A549 (cell line): ENCODE data around the gene C3orf52. TPM values are rescaled to one million over a fixed set of nuclear protein-coding genes. Genes with fewer than 3 reads are reported as not detected.

Experiments used
- ATAC-seq, 2 experiments: fragments of 200-7000 bp in 1 of 2; fragments of >200 bp in 1 of 2; cut with Nextera tagmentation in 1 of 2; cut with Tn5 transposase in 1 of 2; 3 replicates each; pipeline versions ENCODE4 v1.8.0 to v1.9.1; 2018 to 2020; ENCODE audit warnings: mild to moderate bottlenecking in 1 of 2, moderate library complexity in 1 of 2
- CTCF ChIA-PET: fragments of 300-600 bp; sonication (Branson Sonifier 250); formaldehyde crosslinking; extraction: SDS; loops from one replicate; lab custom pipeline; 2021; ENCODE audit warnings: antibody characterized with exemption, inconsistent platforms; lab: Yijun Ruan, JAX
- POLR2A ChIA-PET: fragments of 350-600 bp; formaldehyde crosslinking; extraction: SDS; loops from one replicate; lab custom pipeline; 2021; ENCODE audit warnings: antibody characterized with exemption, inconsistent platforms; lab: Yijun Ruan, JAX
- DNase-seq, 2 experiments: peaks; one replicate each; pipeline versions ENCODE4 v3.0.0 to v3.0.0-alpha.2; 2011 to 2016; ENCODE audit warnings: low read depth in 1 of 2, low spot score in 1 of 2
- FAIRE-seq: peaks from 2 replicates; lab custom pipeline; 2011; peaks lifted over from hg19 to GRCh38; lab: Jason Lieb, UNC
- H3K27ac ChIP-seq, 2 experiments: fragments of >200 bp; sonication (Bioruptor Twin); formaldehyde crosslinking; 3 replicates each; pipeline ENCODE4 v1.5.1; 2016 to 2017
- H3K4me1 ChIP-seq: fragments of >200 bp; sonication (Bioruptor Twin); formaldehyde crosslinking; 3 replicates; pipeline ENCODE4 v1.6.1; 2016
- H3K4me2 ChIP-seq: fragments of >200 bp; sonication (Bioruptor Twin); formaldehyde crosslinking; 3 replicates; pipeline ENCODE4 v1.6.1; 2016
- H3K4me3 ChIP-seq: fragments of >200 bp; sonication (Bioruptor Twin); formaldehyde crosslinking; 3 replicates; pipeline ENCODE4 v1.5.1; 2016
- H3K9me3 ChIP-seq: fragments of >200 bp; sonication (Bioruptor Twin); formaldehyde crosslinking; 3 replicates; pipeline ENCODE4 v1.6.1; 2016
- CBX8 ChIP-seq: fragments of 200-600 bp; sonication (generic); IDR thresholded peaks from 2 replicates; pipeline ENCODE4 v1.6.1; 2016
- CHD2 ChIP-seq: fragments of 150-350 bp; IDR thresholded peaks from 2 replicates; pipeline ENCODE4 v1.6.1; 2014; ENCODE audit warnings: low read length; ENCODE audit not compliant: partially characterized antibody
- EHF ChIP-seq: fragments of 250-450 bp; sonication (Bioruptor Pico); IDR thresholded peaks from 2 replicates; pipeline ENCODE4 v1.5.0; 2020; ENCODE audit warnings: mild to moderate bottlenecking
- EHMT2 ChIP-seq: fragments of 200-600 bp; sonication (generic); IDR thresholded peaks from 2 replicates; pipeline ENCODE4 v1.6.1; 2016; ENCODE audit warnings: antibody characterized with exemption, low read depth, mild to moderate bottlenecking, moderate library complexity
- EP300 ChIP-seq, 2 experiments: fragments of >200 bp; sonication (Bioruptor Twin); formaldehyde crosslinking; IDR thresholded peaks; 2 replicates in 1 of 2; 3 replicates in 1 of 2; pipeline ENCODE4 v1.6.1; 2016 to 2017
- FOXS1 ChIP-seq: fragments of 250-450 bp; sonication (Bioruptor Pico); IDR thresholded peaks from 2 replicates; pipeline ENCODE4 v1.5.0; 2020; ENCODE audit warnings: mild to moderate bottlenecking, moderate library complexity
- GATA3 ChIP-seq: IDR thresholded peaks from 2 replicates; pipeline ENCODE4 v1.6.1; 2012; ENCODE audit warnings: borderline replicate concordance
- HEYL ChIP-seq: fragments of 250-450 bp; sonication (Bioruptor Pico); IDR thresholded peaks from 2 replicates; pipeline ENCODE4 v1.8.0; 2021; ENCODE audit warnings: mild to moderate bottlenecking, moderate library complexity
- HOXA7 ChIP-seq: fragments of 250-450 bp; sonication (Bioruptor Pico); IDR thresholded peaks from 2 replicates; pipeline ENCODE4 v1.5.0; 2020; ENCODE audit warnings: mild to moderate bottlenecking, moderate library complexity
- HOXB13 ChIP-seq: fragments of 250-450 bp; sonication (Bioruptor Pico); IDR thresholded peaks from 2 replicates; pipeline ENCODE4 v1.5.0; 2020; ENCODE audit warnings: low read depth, mild to moderate bottlenecking, moderate library complexity
- JUN ChIP-seq, 2 experiments: fragments of >200 bp; sonication (Bioruptor Twin); formaldehyde crosslinking; IDR thresholded peaks; 2 replicates in 1 of 2; 3 replicates in 1 of 2; pipeline ENCODE4 v1.6.1; 2016 to 2017
- JUNB ChIP-seq: fragments of >200 bp; sonication (Bioruptor Twin); formaldehyde crosslinking; IDR thresholded peaks from 2 replicates; pipeline ENCODE4 v1.6.1; 2016
- MAFK ChIP-seq: fragments of 450-650 bp; IDR thresholded peaks from 2 replicates; pipeline ENCODE4 v1.6.1; 2014; ENCODE audit not compliant: partially characterized antibody
- MAX ChIP-seq: IDR thresholded peaks from 2 replicates; pipeline ENCODE4 v1.6.1; 2012
- NR3C1 ChIP-seq: fragments of >200 bp; sonication (Bioruptor Twin); formaldehyde crosslinking; IDR thresholded peaks from 3 replicates; pipeline ENCODE4 v1.6.1; 2017
- PBX3 ChIP-seq: IDR thresholded peaks from 2 replicates; pipeline ENCODE4 v1.6.1; 2012
- RAD21 ChIP-seq, 2 experiments: fragments of >200 bp in 1 of 2; sonication (Bioruptor Twin) in 1 of 2; formaldehyde crosslinking in 1 of 2; IDR thresholded peaks in 1 of 2; conservative IDR thresholded peaks in 1 of 2; 2 replicates in 1 of 2; 3 replicates in 1 of 2; pipeline ENCODE4 v1.6.1; 2012 to 2018; ENCODE audit warnings: inconsistent platforms in 1 of 2
- RNF2 ChIP-seq: fragments of 200-600 bp; sonication (generic); IDR thresholded peaks from 2 replicates; pipeline ENCODE4 v1.6.1; 2016; ENCODE audit warnings: low read depth, mild to moderate bottlenecking, antibody characterized with exemption, moderate library complexity, borderline replicate concordance
- SMC3 ChIP-seq: fragments of >200 bp; sonication (Bioruptor Twin); formaldehyde crosslinking; IDR thresholded peaks from 3 replicates; pipeline ENCODE4 v1.6.1; 2018; ENCODE audit warnings: inconsistent platforms
- USF2 ChIP-seq: fragments of 450-650 bp; IDR thresholded peaks from 2 replicates; pipeline ENCODE4 v1.6.1; 2014; ENCODE audit warnings: antibody characterized with exemption
- ZNF302 ChIP-seq: fragments of 250-450 bp; sonication (Bioruptor Pico); IDR thresholded peaks from 2 replicates; pipeline ENCODE4 v1.9.0; 2021; ENCODE audit warnings: inconsistent platforms, mild to moderate bottlenecking, moderate library complexity
- WGBS: methylation state at CpG from one replicate; pipeline ENCODE4 v1.1.6; 2017; ENCODE audit errors: missing lambda C conversion rate; 5-methylcytosine and 5-hydroxymethylcytosine counted together
- polyA plus RNA-seq, 4 experiments: library from polyadenylated mRNA; depleted of rRNA in 3 of 4; stranded (reverse); fragments of >200 nt; fragmentation: RNase III in 1 of 4; extraction: RNeasy Plus Mini Kit Qiagen cat#74134 plus additional on column Dnase treatment in 1 of 4; gene quantifications; 2 replicates in 3 of 4; 3 replicates in 1 of 4; pipeline ENCODE4 v1.2.3, GENCODE V29; 2011 to 2017

Gene C3orf52
- polyA plus RNA-seq, 2 of the 4 experiments (the other 2 are of a cell fraction) = 7.0 to 11.5 TPM

GRCh38 chr3:112074616-112075497 is 11.3 kb upstream of the C3orf52 start (continued):
- peak; percentile 21 for TF ChIP-seq CHD2
- peak; percentile 74 for TF ChIP-seq MAX
- TF ChIP-seq SMC3 = no peak
- TF ChIP-seq EHF (CRISPR knock-in tag) = no peak
- TF ChIP-seq JUN (IDR thresholded peaks at IDR 0.05) = peak; percentile 21 to 61; a peak in 1 of 5 replicates
- peak; percentile 67 for TF ChIP-seq USF2
- TF ChIP-seq RAD21 (conservative IDR thresholded peaks at IDR 0.05 in 1 of 2, IDR thresholded peaks at IDR 0.05 in 1 of 2) = peak; percentile 2 to 30; a peak in 1 of 5 replicates
- TF ChIP-seq NR3C1 = no peak
- TF ChIP-seq EP300 (IDR thresholded peaks at IDR 0.05) = peak; percentile 6 to 64; a peak in 1 of 5 replicates

GRCh38 chr3:112078125-112079083 is 7.8 kb upstream of the C3orf52 start:
- no peak overlapping the region for H3K4me3 ChIP-seq
- DNase-seq = no peak
- peaks cover 24% of the 10 kb centered on the region for H3K4me1 ChIP-seq
- FAIRE-seq = no peak
- POLR2A ChIA-PET = no interaction called here
- H3K27ac ChIP-seq = peak overlapping the region in 1 of 2 experiments; percentile 31; a peak in 2 of 6 replicates
- no peak for TF ChIP-seq HOXA7 (CRISPR knock-in tag)
- no peak for TF ChIP-seq HEYL (CRISPR knock-in tag)
- no peak for TF ChIP-seq HOXB13
- TF ChIP-seq GATA3 = no peak
- TF ChIP-seq MAFK = no peak
- no peak for TF ChIP-seq CHD2
- TF ChIP-seq CBX8 = no peak
- TF ChIP-seq PBX3 = no peak
- no peak for TF ChIP-seq SMC3
- no peak for TF ChIP-seq JUN (IDR thresholded peaks at IDR 0.05)
- H3K4me2 ChIP-seq = no peak overlapping the region
- WGBS = 79% methylated on average over 10 of the region's 10 CpGs
- CTCF ChIA-PET = interaction anchor here (1.0 to 1.3 kb wide), 2 partner anchors 12 to 35 kb away, joined by 3 to 4 read pairs; no protein-coding TSS in a partner anchor
- no peak for ATAC-seq
- no peaks in the 10 kb centered on the region for H3K9me3 ChIP-seq

GRCh38 chr3:112083239-112083638 is 3.0 kb upstream of the C3orf52 start:
- POLR2A ChIA-PET = no interaction called here
- CTCF ChIA-PET = no interaction called here
- 93% methylated on average over 4 of the region's 4 CpGs for WGBS
- peaks cover 27% of the 10 kb centered on the region for H3K4me1 ChIP-seq
- no peak overlapping the region for H3K4me2 ChIP-seq
- TF ChIP-seq USF2 (no peak), EHMT2 (no peak), JUNB (no peak), FOXS1 (CRISPR knock-in tag) (no peak), SMC3 (no peak), ZNF302 (CRISPR knock-in tag) (no peak), RNF2 (no peak)
- no peaks in the 10 kb centered on the region for H3K9me3 ChIP-seq
- FAIRE-seq (no peak), ATAC-seq (no peak), DNase-seq (no peak)
- H3K27ac ChIP-seq = no peak overlapping the region
- no peak overlapping the region for H3K4me3 ChIP-seq
